ENCODE data around the gene CADM1. TPM values are rescaled to one million over a fixed set of nuclear protein-coding genes. Genes with fewer than 3 reads are reported as not detected.

CADM1 gene
- total RNA-seq, 4 donors from 2014 or later = 7.4 to 61.5 (median 28.5) TPM

GRCh38 chr11:115333949-115334348 is 170.3 kb downstream of the CADM1 start:
- Histone ChIP-seq H3K36me3 (no peaks in the 10 kb centered on the region), H3K9me3 (no peaks in the 10 kb centered on the region), H3K4me3 (no peak overlapping the region), H3K27me3 (no peaks in the 10 kb centered on the region), H3K27ac (no peak overlapping the region), H3K4me1 (no peaks in the 10 kb centered on the region)
- no peak for TF ChIP-seq POLR2A (IDR thresholded peaks at IDR 0.05)
- TF ChIP-seq, protein P1, sequence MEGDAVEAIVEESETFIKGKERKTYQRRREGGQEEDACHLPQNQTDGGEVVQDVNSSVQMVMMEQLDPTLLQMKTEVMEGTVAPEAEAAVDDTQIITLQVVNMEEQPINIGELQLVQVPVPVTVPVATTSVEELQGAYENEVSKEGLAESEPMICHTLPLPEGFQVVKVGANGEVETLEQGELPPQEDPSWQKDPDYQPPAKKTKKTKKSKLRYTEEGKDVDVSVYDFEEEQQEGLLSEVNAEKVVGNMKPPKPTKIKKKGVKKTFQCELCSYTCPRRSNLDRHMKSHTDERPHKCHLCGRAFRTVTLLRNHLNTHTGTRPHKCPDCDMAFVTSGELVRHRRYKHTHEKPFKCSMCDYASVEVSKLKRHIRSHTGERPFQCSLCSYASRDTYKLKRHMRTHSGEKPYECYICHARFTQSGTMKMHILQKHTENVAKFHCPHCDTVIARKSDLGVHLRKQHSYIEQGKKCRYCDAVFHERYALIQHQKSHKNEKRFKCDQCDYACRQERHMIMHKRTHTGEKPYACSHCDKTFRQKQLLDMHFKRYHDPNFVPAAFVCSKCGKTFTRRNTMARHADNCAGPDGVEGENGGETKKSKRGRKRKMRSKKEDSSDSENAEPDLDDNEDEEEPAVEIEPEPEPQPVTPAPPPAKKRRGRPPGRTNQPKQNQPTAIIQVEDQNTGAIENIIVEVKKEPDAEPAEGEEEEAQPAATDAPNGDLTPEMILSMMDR (IDR thresholded peaks at IDR 0.05) = no peak
- intact Hi-C loops (cut with DNase I; ENCODE audit: low total_unique reads) = no loop called here
- no peak for DNase-seq

- Histone ChIP-seq H3K9me3 (no peaks in the 10 kb centered on the region), H3K4me1 (no peaks in the 10 kb centered on the region), H3K27ac (no peak overlapping the region), H3K36me3 (no peaks in the 10 kb centered on the region), H3K4me3 (no peak overlapping the region), H3K27me3 (no peaks in the 10 kb centered on the region)
- intact Hi-C loops (cut with DNase I; ENCODE audit: low total_unique reads) = no loop called here
- TF ChIP-seq, protein P1 (IDR thresholded peaks at IDR 0.05) = no peak
- TF ChIP-seq POLR2A (IDR thresholded peaks at IDR 0.05) = no peak
- DNase-seq = no peak
Observed at GRCh38 chr11:115333121-115333520, 171.1 kb downstream of the CADM1 start.

DNA sequence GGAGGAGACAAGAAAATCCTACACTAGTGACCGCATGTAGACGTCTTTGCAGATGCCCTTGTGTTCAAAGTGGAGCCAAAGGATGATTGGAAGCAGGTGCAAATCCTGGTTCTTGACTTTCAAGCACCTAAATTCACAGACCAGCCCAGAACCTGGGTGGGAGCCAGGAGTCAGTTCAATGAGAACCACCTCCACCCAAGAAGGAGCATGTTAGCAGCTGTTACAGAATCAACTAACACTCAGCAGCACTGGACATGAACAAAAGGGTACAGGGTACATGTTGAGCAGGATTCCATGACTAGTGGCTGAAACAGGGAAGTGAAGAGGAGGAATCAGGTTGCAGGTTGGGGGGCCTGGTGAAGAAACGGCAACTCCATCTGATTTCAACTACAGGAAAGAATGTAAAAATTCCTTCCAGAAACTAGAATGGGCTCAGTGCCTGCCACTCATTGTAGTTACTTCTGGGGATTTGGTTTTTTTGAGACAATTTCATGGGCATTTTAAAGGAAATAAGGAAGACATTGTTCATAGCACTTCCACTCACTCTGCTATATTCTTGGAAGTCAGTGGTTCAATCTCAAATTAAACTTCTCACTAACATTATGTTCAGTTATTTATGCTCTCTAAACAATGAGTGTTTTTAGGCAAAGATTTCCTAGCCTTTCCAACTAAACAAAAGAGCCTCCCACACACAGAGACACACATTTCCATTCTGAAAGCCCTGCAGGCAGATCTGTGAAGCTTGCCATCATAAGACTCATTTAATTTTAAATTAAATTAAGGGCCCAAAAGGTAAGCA is 173.3 kb downstream of the CADM1 start:
- H3K36me3 ChIP-seq = no peaks in the 10 kb centered on the region
- no peaks in the 10 kb centered on the region for H3K27me3 ChIP-seq
- H3K4me3 ChIP-seq = no peak overlapping the region
- H3K27ac ChIP-seq = no peak overlapping the region
- intact Hi-C loops (cut with DNase I; ENCODE audit: low total_unique reads) = no loop called here
- DNase-seq = no peak
- no peaks in the 10 kb centered on the region for H3K4me1 ChIP-seq
- H3K9me3 ChIP-seq = no peaks in the 10 kb centered on the region
- TF ChIP-seq, protein P1 (IDR thresholded peaks at IDR 0.05) = no peak
- no peak for TF ChIP-seq POLR2A (IDR thresholded peaks at IDR 0.05)

DNA sequence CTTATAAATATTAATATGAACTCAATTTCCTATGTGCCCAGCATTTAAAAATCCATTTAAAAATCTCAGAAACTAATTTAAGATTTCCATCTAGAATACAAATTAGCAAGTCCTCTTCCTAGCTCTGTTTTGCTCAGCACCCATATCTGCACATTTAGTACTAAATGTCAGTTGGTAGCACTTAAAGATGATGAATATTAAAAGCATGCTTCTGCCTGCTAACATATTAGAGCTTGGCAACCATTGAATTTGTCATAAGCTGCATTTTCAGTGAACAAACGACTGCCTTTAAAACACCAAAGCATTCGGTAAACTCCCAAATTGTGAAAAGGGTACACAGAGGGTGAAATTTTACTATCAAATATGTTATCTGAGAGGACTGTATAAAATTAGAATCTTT is 177.7 kb downstream of the CADM1 start:
- intact Hi-C loops (cut with DNase I; ENCODE audit: low total_unique reads) = no loop called here

DNA sequence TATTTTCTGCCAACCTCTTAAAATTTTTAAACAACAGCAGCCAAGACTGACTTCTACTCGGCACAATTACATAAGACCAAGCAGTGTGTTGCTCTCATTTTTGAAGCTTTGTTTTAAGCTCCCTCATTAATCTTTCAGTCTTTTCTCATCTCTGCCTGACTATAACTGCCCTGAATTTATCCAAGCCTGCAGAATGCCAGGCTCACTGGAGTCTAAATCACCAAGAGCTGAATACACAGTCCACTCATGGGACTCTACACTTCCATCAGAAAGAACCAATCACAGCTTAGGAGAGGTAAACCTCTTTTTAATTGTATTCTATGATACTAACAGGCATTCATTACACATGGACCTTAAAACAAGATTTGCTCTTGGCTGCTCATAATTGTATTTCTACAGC is 178.7 kb downstream of the CADM1 start:
- Histone ChIP-seq H3K4me1 (no peaks in the 10 kb centered on the region), H3K36me3 (no peaks in the 10 kb centered on the region), H3K9me3 (no peaks in the 10 kb centered on the region), H3K4me3 (no peak overlapping the region), H3K27ac (no peak overlapping the region), H3K27me3 (no peaks in the 10 kb centered on the region)
- intact Hi-C loops (cut with DNase I; ENCODE audit: low total_unique reads) = no loop called here
- TF ChIP-seq, protein P1 (IDR thresholded peaks at IDR 0.05) = no peak
- TF ChIP-seq POLR2A (IDR thresholded peaks at IDR 0.05) = no peak
- no peak for DNase-seq

More for the DNA sequence above, 177.7 kb downstream of the CADM1 start:
- no peak for DNase-seq
- Histone ChIP-seq H3K4me3 (no peak overlapping the region), H3K27ac (no peak overlapping the region), H3K9me3 (no peaks in the 10 kb centered on the region), H3K4me1 (no peaks in the 10 kb centered on the region), H3K36me3 (no peaks in the 10 kb centered on the region), H3K27me3 (no peaks in the 10 kb centered on the region)
- TF ChIP-seq, protein P1 (IDR thresholded peaks at IDR 0.05) = no peak
- TF ChIP-seq POLR2A (IDR thresholded peaks at IDR 0.05) = no peak
